ENCODE data around the gene SOAT2. TPM values are rescaled to one million over a fixed set of nuclear protein-coding genes. Genes with fewer than 3 reads are reported as not detected.

Gene SOAT2
- total and polyA plus RNA-seq, 7 experiments from 2014 or later = 0.31 to 0.69 (median 0.46) TPM; not detected in 2

DNA sequence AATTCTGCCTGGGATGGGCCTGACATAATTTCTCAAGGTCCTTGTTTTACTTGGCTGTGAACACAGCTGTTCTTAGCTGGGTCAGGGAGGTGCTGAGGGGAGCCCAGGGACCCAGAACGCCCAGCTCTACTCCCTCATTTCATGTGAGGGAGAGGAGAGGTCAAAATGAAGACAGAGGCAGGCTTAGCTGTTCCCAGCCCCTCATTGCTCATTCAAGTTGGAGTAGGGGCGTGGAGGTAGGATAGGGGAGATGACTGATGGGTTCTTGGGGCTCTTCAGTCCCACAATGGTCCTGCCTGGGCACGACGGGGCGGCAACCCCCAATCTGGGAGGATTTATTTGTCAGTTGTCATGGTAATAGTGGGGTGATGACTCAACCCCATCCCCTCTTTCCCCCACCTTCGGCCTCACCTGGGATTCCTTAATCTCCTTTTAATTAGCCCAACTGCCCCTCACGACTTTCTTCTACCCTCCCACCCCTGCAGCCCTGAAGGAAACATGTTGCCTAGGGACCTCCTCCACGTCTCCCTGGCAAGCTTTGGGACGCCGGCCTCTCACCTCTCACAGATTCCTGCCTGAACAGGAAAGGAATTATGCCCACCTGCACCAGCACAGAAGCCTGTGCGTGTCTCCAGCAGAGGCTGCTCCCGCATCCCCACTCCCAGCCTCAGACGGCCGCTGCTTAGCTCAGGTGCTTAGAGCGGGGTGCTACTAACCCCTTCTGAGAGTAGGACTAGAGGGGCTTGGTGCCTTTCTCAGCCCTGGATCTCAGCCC, 34.3 kb upstream of the SOAT2 start:
- peak overlapping the region in 3 of 9 donors; percentile 31 to 75 (median 48) for H3K27ac Mint-ChIP-seq
- intact Hi-C loops (cut with micrococcal nuclease) = loop anchor here in 1 of 2 donors (5.0 kb wide), 1 partner anchor 138 kb away; the partner anchor contains the start of gene ITGB7

DNA sequence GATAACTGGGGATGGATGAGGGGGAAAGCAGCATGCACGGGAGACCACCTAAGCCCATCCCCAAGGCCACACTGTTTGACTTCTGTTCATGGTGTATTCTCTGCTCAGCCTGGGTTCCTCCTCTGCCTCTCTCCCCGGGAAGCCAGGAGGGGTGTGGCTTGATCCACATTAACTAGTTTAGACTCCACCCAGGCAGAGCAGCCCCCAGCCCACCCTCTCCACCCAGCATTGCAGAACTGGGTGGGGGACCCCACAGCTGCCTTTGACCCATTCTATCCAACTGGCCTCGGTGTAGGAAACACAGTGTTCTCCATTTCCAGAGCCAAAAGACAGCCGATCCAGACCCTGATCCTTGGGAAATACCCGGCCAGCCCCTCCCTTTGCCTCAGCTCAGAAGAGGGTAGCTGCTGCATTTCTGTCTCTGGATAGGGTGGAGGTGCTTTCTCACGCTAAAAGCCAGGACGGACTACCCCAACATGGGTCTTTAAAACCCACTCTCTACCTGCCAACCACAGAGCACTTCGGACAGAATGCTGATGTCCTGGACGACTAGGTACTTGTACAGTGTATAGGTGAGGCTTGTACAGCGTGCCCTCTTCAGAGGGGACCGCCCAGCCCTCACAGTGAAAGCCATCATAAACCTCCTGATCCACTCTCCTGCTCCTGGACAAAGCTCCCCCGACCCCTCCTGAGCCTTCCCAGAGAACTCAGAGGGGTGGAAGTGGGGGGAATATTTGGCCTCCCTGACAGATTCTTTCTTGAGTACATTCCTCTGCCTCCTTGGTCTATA, 33.5 kb upstream of the SOAT2 start:
- no peak overlapping the region for H3K4me3 ChIP-seq (ENCODE audit: low read length)
- peak overlapping the region in 3 of 9 donors; percentile 22 to 43 (median 31) for H3K27ac Mint-ChIP-seq
- intact Hi-C loops (cut with micrococcal nuclease) = loop anchor here in 1 of 2 donors (5.0 kb wide), 1 partner anchor 137 kb away; the partner anchor contains the start of gene ITGB7
- H3K27ac ChIP-seq (ENCODE audit: low read depth, low read length) = no peak overlapping the region
- CTCF ChIA-PET = interaction anchor here (0.7 to 8.1 kb wide), 3 partner anchors 29 to 275 kb away, joined by 3 to 100 read pairs (median 4); partner anchors contain the start of gene IGFBP6
- no peaks in the 10 kb centered on the region for H3K27me3 Mint-ChIP-seq
- POLR2A ChIA-PET = interaction anchor here (1.5 kb wide), 1 partner anchor 9 kb away, joined by 4 read pairs; the partner anchor contains the start of gene SPRYD3
- DNase-seq (no peak), ATAC-seq (no peak)
- peaks cover 0 to 34% (median 22%) of the 10 kb centered on the region in 5 donors for H3K36me3 Mint-ChIP-seq
- no peaks in the 10 kb centered on the region for H3K9me3 ChIP-seq (ENCODE audit: control insufficient read depth in 2 of 3, low read length in 3 of 3)
- no peaks in the 10 kb centered on the region for H3K27me3 ChIP-seq (ENCODE audit: control insufficient read depth in 2 of 2, insufficient read depth in 2 of 2, low read length in 2 of 2)
- no peaks in the 10 kb centered on the region for H3K9me3 Mint-ChIP-seq
- peaks cover 0 to 86% (median 14%) of the 10 kb centered on the region in 3 experiments for H3K36me3 ChIP-seq (ENCODE audit: control insufficient read depth in 2 of 3, insufficient read depth in 3 of 3, low read length in 3 of 3)
- H3K4me1 ChIP-seq (ENCODE audit: control insufficient read depth in 2 of 2, insufficient read depth in 2 of 2, low read length in 2 of 2) = peaks cover 0 to 3% of the 10 kb centered on the region in 2 donors
- H3K4me3 Mint-ChIP-seq = no peak overlapping the region
- peaks cover 15 to 40% (median 23%) of the 10 kb centered on the region in 7 donors for H3K4me1 Mint-ChIP-seq

More for the DNA sequence above, 34.3 kb upstream of the SOAT2 start:
- Mint-ChIP-seq H3K36me3 (peaks cover 0 to 32% (median 16%) of the 10 kb centered on the region in 5 donors), H3K4me1 (peaks cover 8 to 32% (median 21%) of the 10 kb centered on the region in 7 donors), H3K9me3 (no peaks in the 10 kb centered on the region), H3K27me3 (no peaks in the 10 kb centered on the region), H3K4me3 (no peak overlapping the region)
- H3K27ac ChIP-seq (ENCODE audit: low read depth, low read length) = no peak overlapping the region
- CTCF ChIA-PET = interaction anchor here (2.2 to 8.1 kb wide), 2 partner anchors 15 to 30 kb away, joined by 5 to 100 read pairs; partner anchors contain the start of gene IGFBP6
- H3K36me3 ChIP-seq (ENCODE audit: control insufficient read depth in 2 of 3, insufficient read depth in 3 of 3, low read length in 3 of 3) = peaks cover 0 to 86% (median 12%) of the 10 kb centered on the region in 3 experiments
- POLR2A ChIA-PET = interaction anchor here (1.6 to 4.6 kb wide), 2 partner anchors 12 to 30 kb away, joined by 3 to 20 read pairs; partner anchors contain the start of gene IGFBP6
- no peaks in the 10 kb centered on the region for H3K9me3 ChIP-seq (ENCODE audit: control insufficient read depth in 2 of 3, low read length in 3 of 3)
- peaks cover 0 to 3% of the 10 kb centered on the region in 2 donors for H3K4me1 ChIP-seq (ENCODE audit: control insufficient read depth in 2 of 2, insufficient read depth in 2 of 2, low read length in 2 of 2)
- H3K27me3 ChIP-seq (ENCODE audit: control insufficient read depth in 2 of 2, insufficient read depth in 2 of 2, low read length in 2 of 2) = no peaks in the 10 kb centered on the region
- DNase-seq = no peak
- no peak for ATAC-seq
- no peak overlapping the region for H3K4me3 ChIP-seq (ENCODE audit: low read length)

DNA sequence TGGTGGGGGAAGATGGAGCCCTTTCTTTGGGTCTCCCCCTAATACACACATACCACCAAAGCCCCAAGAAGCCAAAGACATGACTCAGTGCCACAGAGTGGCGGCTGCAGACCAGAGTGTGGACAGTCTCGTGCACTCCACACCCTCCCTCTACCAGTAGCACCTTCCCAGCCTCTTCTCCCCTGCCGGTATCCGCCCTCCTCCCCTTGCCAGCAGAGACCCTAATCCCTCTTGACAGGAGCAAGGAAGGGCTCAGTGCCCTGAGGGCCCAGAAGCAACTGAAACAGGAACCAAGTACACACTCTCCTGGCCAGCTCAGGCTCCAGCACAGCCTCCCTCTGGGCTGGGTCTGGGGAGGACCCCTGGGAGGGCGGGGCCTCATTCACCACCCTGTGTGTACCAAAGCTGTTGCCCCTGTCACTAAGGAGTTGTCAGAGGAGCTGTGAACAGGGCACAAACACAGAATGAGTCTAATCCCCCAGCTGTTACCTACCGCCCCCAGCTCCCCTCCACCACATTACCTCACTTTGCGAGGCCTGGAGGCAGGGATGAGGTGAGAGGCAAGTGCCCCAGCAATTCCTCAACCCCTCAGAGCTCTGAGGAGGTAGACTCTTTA, 32.3 kb upstream of the SOAT2 start:
- H3K36me3 Mint-ChIP-seq = peaks cover 0 to 35% (median 22%) of the 10 kb centered on the region in 5 donors
- POLR2A ChIA-PET = interaction anchor here (1.5 kb wide), 1 partner anchor 8 kb away, joined by 4 read pairs; the partner anchor contains the start of gene SPRYD3
- H3K9me3 Mint-ChIP-seq = no peaks in the 10 kb centered on the region
- Histone ChIP-seq H3K9me3 (ENCODE audit: control insufficient read depth in 2 of 3, low read length in 3 of 3) (no peaks in the 10 kb centered on the region), H3K36me3 (ENCODE audit: control insufficient read depth in 2 of 3, insufficient read depth in 3 of 3, low read length in 3 of 3) (peaks cover 0 to 86% (median 15%) of the 10 kb centered on the region in 3 experiments), H3K4me1 (ENCODE audit: control insufficient read depth in 2 of 2, insufficient read depth in 2 of 2, low read length in 2 of 2) (peaks cover 0 to 3% of the 10 kb centered on the region in 2 donors), H3K4me3 (ENCODE audit: low read length) (no peak overlapping the region), H3K27ac (ENCODE audit: low read depth, low read length) (no peak overlapping the region), H3K27me3 (ENCODE audit: control insufficient read depth in 2 of 2, insufficient read depth in 2 of 2, low read length in 2 of 2) (no peaks in the 10 kb centered on the region)
- H3K4me1 Mint-ChIP-seq = peaks cover 17 to 40% (median 24%) of the 10 kb centered on the region in 7 donors
- H3K4me3 Mint-ChIP-seq = no peak overlapping the region
- ATAC-seq (no peak), DNase-seq (no peak)
- CTCF ChIA-PET = interaction anchor here (0.7 to 1.6 kb wide), 2 partner anchors 31 to 274 kb away, joined by 3 to 4 read pairs; no protein-coding TSS in a partner anchor
- H3K27ac Mint-ChIP-seq = peak overlapping the region in 4 of 9 donors; percentile 13 to 47 (median 30)
- intact Hi-C loops (cut with micrococcal nuclease) = no loop called here
- no peaks in the 10 kb centered on the region for H3K27me3 Mint-ChIP-seq

DNA sequence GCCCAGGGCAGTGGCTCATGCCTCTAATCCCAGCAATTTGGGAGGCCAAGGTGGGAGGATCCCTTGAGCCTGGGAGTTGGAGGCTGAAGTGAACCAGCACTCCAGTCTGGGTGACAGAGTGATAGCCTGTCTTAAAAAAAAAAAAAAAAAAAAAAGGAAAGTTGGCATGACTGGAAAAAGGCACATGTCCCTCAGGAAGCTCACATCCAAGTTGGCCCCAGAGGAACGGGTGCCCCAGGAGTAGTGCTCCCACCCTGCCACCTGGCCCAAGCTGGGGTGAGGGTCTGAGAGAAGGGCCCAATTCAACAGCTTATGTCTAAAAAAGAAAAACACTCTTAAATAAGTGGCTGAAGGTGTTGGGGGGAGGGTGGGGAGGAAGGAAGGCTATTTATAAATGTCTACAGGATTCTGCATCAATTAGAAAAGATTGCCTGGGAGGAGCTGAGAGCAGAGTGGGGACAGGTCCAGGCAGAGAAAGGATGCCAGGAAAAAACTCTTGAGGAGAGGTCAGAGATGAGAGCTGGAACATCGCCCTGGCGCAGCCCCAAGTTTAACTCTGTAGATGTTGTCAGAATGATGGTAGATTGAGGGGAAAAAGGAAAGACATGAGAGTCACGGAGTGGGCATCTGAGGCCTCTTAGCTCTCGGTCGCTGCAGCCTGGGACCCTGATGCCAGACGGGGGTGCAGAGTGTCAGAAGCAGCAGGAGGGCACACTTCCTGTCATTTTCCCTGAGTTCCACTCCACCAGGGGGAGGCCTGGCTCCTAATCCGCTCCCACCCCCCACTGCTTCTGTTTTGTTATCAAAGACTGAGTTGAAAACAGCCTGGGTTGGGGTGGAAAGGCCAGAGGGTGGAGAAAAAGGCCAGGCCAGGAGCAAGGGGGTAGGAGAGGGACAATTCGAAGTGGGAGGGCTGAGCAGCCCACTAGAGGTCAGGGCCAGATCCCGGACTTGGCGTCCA, 31.4 kb upstream of the SOAT2 start:
- POLR2A ChIA-PET = interaction anchor here (0.7 to 1.5 kb wide), 2 partner anchors 7 to 127 kb away, joined by 3 to 4 read pairs; partner anchors contain the start of gene SPRYD3

DNA sequence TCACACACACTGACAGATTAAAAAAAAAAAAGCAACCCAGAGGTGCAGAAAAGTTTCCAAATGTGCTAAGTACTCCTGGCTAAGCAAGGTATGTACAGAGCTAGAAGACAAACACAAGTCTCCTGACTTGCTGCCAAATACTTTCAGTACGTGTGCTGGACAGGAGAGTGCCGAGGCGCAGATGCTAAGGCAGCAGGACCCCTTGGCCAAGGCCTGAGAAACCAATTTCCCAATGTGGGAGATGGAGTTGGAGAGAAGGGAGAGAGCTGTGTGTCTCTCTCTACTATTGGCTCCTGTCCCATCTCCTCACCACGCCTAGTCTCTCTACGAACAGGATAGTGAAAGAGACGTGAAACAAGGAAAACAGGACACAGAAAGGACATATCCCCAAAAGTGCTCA, 29.4 kb upstream of the SOAT2 start:
- POLR2A ChIA-PET = interaction anchor here (1.1 kb wide), 1 partner anchor 14 kb away, joined by 3 read pairs; no protein-coding TSS in a partner anchor
- Mint-ChIP-seq H3K36me3 (peaks cover 0 to 41% (median 21%) of the 10 kb centered on the region in 5 donors), H3K9me3 (no peaks in the 10 kb centered on the region), H3K4me3 (no peak overlapping the region), H3K4me1 (peaks cover 31 to 55% (median 44%) of the 10 kb centered on the region in 7 donors), H3K27ac (peak overlapping the region in 1 of 9 donors; percentile 30), H3K27me3 (no peaks in the 10 kb centered on the region)
- CTCF ChIA-PET = no interaction called here
- DNase-seq = no peak
- no peaks in the 10 kb centered on the region for H3K27me3 ChIP-seq (ENCODE audit: control insufficient read depth in 2 of 2, insufficient read depth in 2 of 2, low read length in 2 of 2)
- H3K27ac ChIP-seq (ENCODE audit: low read depth, low read length) = no peak overlapping the region
- H3K9me3 ChIP-seq (ENCODE audit: control insufficient read depth in 2 of 3, low read length in 3 of 3) = no peaks in the 10 kb centered on the region
- intact Hi-C loops (cut with micrococcal nuclease) = no loop called here
- no peak overlapping the region for H3K4me3 ChIP-seq (ENCODE audit: low read length)
- no peak for ATAC-seq
- H3K36me3 ChIP-seq (ENCODE audit: control insufficient read depth in 2 of 3, insufficient read depth in 3 of 3, low read length in 3 of 3) = peaks cover 0 to 78% (median 15%) of the 10 kb centered on the region in 3 experiments
- peaks cover 10 to 14% of the 10 kb centered on the region in 2 donors for H3K4me1 ChIP-seq (ENCODE audit: control insufficient read depth in 2 of 2, insufficient read depth in 2 of 2, low read length in 2 of 2)

More for the DNA sequence above, 31.4 kb upstream of the SOAT2 start:
- ATAC-seq (no peak), DNase-seq (no peak)
- peak overlapping the region in 5 of 9 donors; percentile 2 to 79 (median 59) for H3K27ac Mint-ChIP-seq
- H3K36me3 Mint-ChIP-seq = peaks cover 0 to 41% (median 21%) of the 10 kb centered on the region in 5 donors
- H3K4me3 ChIP-seq (ENCODE audit: low read length) = no peak overlapping the region
- no peaks in the 10 kb centered on the region for H3K27me3 ChIP-seq (ENCODE audit: control insufficient read depth in 2 of 2, insufficient read depth in 2 of 2, low read length in 2 of 2)
- H3K27me3 Mint-ChIP-seq = no peaks in the 10 kb centered on the region
- no peaks in the 10 kb centered on the region for H3K9me3 Mint-ChIP-seq
- H3K36me3 ChIP-seq (ENCODE audit: control insufficient read depth in 2 of 3, insufficient read depth in 3 of 3, low read length in 3 of 3) = peaks cover 0 to 88% (median 15%) of the 10 kb centered on the region in 3 experiments
- no peak overlapping the region for H3K27ac ChIP-seq (ENCODE audit: low read depth, low read length)
- H3K4me1 Mint-ChIP-seq = peaks cover 21 to 39% (median 27%) of the 10 kb centered on the region in 7 donors
- no peak overlapping the region for H3K4me3 Mint-ChIP-seq
- CTCF ChIA-PET = interaction anchor here (0.6 to 1.6 kb wide), 3 partner anchors 19 to 273 kb away, joined by 3 to 4 read pairs (median 4); no protein-coding TSS in a partner anchor
- H3K4me1 ChIP-seq (ENCODE audit: control insufficient read depth in 2 of 2, insufficient read depth in 2 of 2, low read length in 2 of 2) = no peaks in the 10 kb centered on the region
- H3K9me3 ChIP-seq (ENCODE audit: control insufficient read depth in 2 of 3, low read length in 3 of 3) = no peaks in the 10 kb centered on the region
- intact Hi-C loops (cut with micrococcal nuclease) = no loop called here

Measured in naive thymus-derived CD4-positive, alpha-beta T cell (primary cell).